HuH-7.5 (cell line): ENCODE measurements around the gene ATP9B.
"Not testable (repeated sequence)": the region's sequence is repeated elsewhere in the genome, so short reads cannot be mapped to it uniquely, and the experiment has no call there.

Experiments used
- DNase-seq: peaks from one replicate; pipeline ENCODE4 v3.0.0; 2011; ENCODE audit warnings: low spot score

The ATP9B gene

GRCh38 chr18:79071037-79071436 is 1.8 kb downstream of the ATP9B start:
- DNase-seq: no peak

DNA sequence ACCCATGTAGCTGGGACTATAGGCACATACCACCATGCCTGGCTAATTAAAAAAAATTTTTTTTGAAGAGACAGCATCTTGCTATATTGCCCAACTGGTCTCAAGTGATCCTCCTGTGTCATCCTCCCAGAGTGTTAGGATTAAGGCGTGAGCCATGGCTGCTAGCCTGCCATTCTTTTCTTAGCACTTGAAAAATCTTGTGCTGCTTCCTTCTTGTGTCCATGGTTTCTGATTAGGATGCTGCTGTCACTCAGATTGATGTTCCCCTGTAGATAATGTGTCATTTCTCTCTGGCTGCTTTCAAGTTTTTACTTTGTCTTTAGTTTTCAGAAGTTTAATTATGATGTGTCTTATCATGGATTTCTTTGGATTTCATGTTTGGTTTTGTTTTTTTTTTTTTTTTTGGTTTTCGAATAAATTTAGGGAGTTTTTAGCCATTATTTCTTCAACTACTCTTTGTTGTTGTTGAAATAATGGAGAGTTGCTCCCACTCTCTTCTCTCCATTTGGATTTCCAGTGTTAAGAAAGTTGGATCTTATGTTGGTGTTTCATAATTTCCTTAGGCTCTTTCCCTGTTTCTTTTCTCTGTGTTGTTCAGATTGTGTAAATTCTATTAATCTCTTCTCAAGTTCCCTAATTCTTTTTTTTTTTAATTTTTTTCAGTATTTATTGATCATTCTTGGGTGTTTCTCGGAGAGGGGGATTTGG is 2.5 kb downstream of the ATP9B start:
- DNase-seq: no peak

- not testable (repeated sequence) for DNase-seq
Observed at GRCh38 chr18:79072655-79073054, 3.5 kb downstream of the ATP9B start.

DNA sequence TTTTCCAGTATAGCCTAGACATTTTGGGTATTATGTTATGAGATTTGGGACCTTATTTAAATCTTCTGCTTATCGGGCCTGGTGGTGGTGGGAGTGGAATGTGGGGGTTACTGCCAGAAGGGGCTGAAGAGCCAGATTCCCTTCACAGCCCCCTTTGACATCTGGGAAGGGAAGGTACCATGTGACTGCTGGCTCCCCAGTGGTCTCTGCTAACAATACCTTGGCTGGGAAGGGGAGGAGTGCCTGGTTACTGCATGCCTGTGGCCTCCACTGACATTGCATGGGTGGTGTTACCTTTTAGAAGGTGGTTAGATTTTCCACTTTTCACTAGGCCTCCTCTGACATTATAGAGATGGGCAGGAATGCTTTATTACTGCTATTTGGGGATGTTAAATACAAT is 8.0 kb downstream of the ATP9B start:
- DNase-seq: no peak

GRCh38 chr18:79078791-79079190 is 9.6 kb downstream of the ATP9B start:
- not testable (repeated sequence) for DNase-seq

GRCh38 chr18:79092874-79093273 is 23.7 kb downstream of the ATP9B start:
- no peak for DNase-seq

- DNase-seq: no peak
Observed at GRCh38 chr18:79093986-79094385, 24.8 kb downstream of the ATP9B start.

GRCh38 chr18:79095216-79095615 is 26.0 kb downstream of the ATP9B start:
- no peak for DNase-seq

DNA sequence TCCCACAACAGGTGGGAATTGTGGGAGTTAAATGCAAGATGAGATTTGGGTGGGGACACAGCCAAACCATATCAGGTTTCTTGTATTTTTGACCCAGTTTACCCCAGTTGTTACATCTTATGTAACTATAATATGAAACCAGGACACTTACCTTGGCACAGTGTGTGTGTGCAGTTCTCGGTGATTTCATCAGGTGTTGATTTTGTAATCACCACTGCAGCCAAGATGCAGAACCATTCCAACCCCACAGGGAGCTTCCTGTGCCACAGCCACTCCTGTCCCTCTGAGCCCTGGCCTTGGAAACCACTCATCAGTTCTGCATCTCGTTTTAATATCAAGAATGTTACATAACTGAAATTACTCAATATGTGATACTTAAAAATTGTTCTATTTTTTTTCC is 31.8 kb downstream of the ATP9B start:
- no peak for DNase-seq

DNA sequence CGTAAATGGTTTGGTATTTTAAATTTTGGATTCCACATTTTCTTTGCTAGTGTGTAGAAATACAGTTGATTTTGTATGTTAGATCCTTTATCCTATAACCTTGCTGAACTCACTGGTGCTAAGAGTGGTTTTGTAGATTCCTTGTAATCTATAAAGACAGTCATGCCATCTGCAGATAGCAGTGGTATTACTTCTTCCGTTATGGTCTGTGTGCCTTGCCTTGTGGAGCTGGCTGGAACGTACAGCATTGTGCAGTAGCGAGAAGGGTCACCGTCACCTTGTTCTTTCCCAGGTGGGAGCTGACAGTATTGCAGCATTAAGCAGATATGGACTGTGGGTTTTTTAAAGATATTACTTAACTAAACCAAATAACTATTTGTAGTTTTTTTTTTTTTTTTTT is 33.7 kb downstream of the ATP9B start:
- no peak for DNase-seq

DNA sequence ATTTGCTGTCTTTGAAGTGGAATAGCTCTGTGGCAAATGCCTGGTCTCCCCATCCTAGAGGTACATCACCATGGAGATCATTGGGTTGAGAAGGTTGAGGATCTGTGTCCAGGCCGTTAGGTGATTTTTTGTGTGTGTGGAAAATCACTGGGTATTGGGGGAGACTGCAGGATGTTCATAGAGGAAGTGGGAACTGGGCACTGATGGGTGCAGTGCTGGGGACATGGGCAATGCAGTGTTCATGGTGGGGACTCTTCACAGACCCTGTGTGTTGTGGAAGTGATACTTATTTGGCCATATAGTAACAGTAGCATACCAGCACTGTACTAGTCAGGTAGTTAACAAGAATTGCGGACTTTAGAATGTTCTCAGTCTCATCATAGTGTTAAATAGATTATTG is 34.9 kb downstream of the ATP9B start:
- no peak for DNase-seq

GRCh38 chr18:79105455-79105854 is 36.3 kb downstream of the ATP9B start:
- DNase-seq: no peak

DNA sequence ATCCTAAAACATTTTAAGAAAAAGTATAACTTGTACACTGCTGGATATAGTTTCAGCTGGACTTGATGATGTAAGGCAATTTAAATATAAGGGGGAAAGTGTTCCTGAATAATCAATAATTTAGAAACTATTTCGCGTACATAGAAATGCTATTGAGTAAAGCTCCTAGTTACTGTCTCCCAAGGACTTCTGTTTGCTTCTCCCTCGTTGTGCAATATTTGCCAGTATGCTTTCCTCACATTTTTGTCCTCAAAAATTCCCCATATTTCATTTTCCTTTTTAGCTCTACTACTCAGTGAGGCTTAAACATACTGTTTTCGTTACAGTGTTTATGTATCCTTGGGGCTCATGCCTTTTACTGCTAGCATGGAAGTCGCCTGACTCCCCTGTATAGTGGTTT is 36.9 kb downstream of the ATP9B start:
- DNase-seq: no peak

DNA sequence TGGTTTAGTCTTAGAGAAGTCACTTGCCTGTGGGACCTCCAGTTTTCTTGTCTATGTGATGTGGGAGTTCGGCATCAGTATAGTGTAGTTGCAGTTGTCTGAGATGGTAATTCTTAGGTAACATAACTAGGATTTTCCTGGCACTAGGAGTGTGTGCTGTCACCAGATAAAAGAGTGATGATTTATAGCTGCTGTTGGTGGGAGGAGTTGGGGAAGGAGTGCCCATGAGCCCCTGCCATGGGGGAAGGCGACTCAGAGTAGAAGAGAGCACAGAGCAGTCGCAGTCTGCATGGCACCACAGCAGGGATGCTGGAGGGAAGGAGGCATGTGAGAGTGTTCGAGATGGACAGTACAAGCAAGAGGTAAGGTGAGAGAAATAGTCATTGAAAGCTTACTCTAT is 38.7 kb downstream of the ATP9B start:
- no peak for DNase-seq

DNA sequence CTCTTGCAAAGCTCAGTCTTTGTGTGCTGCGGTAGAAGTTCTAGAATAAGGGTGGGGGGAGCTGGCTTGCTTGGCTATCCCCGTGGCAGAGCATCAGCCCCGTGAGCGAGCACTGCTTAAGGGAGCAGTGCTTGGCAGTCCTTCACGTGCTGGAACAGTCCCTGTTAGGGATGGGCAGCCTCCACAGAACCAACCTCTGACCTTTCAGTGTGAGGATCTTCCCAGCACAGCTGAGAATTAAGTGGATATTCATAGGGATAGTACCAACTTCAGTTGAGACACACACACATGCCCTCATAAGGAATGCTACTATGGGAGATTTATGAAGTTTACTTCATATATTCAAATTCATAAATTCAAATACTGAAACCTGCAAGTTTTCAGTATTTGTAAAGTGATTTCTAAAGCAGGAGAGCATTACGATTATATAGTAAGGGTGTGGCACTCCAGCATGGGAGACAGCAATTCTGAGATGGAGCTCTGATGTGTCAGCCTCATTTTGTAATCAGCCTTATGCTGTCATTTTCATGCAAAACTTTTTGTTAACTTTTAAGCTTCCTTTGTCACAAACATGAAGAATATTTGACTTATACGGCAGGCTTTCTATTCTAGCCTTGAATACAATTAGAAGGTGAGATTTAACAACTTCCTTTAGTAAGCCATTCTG is 39.5 kb downstream of the ATP9B start:
- DNase-seq: no peak

DNA sequence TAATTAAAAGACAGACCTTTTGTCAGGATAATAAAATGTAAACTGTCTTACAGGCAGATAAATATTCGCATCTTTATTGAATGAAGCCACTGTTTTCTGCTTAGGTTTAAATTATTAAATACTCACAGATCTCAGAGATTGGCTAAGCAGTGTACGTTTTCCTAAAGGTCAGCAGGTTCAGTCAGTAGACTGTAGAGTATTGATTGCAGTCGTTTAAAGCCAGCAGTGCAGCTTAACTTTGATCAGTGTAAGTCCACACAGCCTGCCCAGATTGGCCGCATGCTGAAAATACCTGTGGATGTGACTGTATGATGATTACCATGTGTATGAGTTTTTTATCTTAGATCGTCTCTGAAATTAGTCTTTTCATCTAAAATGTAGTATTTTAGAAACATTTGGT is 42.3 kb downstream of the ATP9B start:
- DNase-seq: peak; percentile 4

DNA sequence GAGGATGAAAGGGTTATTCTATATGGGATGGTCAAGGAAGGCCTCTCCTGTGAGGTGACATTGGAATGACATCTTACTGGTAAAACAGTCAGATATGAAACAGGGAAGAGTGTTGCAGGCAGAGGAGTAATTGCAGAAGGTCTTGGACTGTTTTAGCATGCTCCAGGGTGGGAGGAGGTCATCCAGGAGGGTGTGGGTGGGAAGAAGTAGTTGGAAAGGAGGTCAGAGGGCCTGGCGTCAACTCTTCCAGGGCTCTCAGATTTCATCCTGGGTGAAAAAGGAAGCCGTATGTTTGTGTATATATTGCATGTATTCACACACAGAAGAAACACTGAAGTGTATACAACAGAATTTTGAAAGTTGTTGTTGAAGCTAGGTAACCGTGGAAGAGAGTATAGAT is 48.2 kb downstream of the ATP9B start:
- no peak for DNase-seq

DNA sequence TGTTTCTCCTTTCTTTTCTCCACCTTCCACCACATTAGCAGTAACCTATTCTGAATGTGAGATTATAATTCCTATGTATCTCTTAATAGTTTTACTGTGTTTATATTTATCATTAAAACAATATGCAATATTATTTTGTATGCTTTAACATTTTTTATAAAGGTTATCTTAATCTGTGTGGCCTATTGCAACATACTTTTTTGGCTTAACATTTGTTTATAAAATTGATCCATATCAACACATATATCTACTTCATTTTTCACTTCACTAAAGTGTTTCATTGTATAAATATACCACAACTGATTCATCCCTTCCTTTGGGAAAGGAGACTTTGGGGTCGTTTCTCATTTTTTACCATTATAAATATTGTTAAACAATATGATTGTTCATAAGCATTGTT is 48.6 kb downstream of the ATP9B start:
- no peak for DNase-seq

DNA sequence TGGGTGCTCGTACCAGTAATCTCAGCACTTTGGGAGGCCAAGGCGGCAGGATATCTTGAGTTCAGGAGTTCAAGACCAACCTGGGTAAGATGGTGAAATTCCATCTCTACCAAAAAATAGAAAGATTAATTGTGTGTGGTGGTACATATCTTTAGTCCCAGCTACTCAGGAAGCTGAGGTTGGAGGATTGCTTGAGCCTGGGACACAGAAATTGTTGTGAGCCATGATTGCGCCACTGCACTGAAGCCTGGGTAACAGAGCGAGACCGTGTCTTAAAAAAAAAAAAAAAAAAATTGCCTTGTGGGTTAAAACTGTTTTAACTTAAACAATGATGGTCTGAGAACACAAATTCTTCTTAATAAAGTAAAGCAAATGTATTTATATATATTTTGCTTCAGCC is 49.6 kb downstream of the ATP9B start:
- DNase-seq: no peak

- DNase-seq: no peak
Observed at GRCh38 chr18:79121746-79122474, 52.7 kb downstream of the ATP9B start.

DNA sequence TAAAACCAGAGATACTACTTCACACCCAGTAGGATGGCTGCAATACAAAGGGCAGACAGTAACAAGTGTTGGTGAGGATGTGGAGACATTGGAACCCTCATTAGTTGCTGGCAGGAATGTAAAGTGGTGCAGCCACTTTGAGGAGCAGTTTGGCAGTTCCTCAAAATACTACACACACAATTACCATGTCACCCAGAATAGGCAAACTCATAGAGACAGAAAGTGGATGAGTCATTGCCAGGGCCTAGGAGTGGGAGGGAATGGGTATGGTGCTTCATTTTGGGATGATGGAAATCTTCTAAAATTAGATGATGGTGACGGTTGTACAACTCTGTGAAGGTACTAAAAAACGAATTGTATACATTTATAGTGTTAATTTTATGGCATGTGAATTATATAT is 54.8 kb downstream of the ATP9B start:
- DNase-seq: no peak

DNA sequence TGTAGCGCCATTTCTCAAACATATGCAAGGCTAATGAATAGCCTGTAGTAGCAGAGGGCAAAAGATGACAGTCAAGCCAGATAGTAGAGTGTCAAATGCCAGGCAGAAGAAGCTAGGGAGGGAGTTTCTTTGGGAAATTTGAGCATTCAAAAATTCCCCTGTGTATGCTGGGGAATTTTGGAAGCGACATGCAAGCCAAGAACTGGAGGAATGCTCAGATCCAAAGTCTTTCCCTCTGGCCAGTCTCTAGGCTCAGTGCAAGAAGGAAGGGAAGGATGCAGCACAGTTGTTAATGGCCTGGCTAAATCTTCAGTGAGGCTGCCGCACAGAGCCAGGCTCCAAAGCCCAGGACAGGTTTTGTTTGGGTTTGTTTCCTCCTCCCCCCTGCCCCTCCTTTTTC is 59.9 kb downstream of the ATP9B start:
- DNase-seq: no peak

DNA sequence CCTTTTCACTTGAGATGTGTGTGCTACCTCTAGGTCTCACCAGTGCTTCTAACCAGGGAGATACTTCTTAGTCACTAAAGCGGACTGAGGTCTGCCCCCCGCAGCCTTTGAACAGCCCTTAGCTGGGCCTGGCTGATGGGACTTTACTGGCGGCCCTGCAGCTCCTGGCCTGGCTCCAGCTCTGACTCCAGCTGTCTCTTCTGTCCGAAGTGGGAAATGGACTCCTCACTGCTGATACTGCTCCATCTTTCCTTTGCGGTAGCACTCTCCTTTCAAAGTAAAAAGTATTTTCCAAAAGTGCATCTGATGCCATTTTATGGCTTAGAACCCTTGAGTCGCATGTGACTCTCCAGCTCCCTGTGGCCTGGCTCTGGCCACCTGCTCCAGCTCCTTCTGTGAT is 64.5 kb downstream of the ATP9B start:
- no peak for DNase-seq
